Neuronal stem cell (in vitro differentiated cells): Measurements from ENCODE around the gene HOOK1.
A peak's percentile ranks its signal among the peaks of the same experiment; 100 is the strongest.

Source experiments
- DNase-seq: peaks from one replicate; pipeline ENCODE4 v3.0.0-alpha.2; 2013; ENCODE audit warnings: low spot score
- H2AFZ ChIP-seq: one replicate; pipeline ENCODE4 v1.6.1; 2013; ENCODE audit warnings: mild to moderate bottlenecking, low read length, inconsistent platforms
- H2AK5ac ChIP-seq: 2 replicates; pipeline ENCODE4 v1.6.1; 2013; ENCODE audit warnings: low read depth, mild to moderate bottlenecking, inconsistent platforms, low read length, moderate library complexity, mixed read lengths
- H2BK120ac ChIP-seq: 2 replicates; pipeline ENCODE4 v1.6.1; 2013; ENCODE audit warnings: low read depth, mild to moderate bottlenecking, inconsistent platforms, low read length, moderate library complexity, mixed read lengths
- H2BK12ac ChIP-seq: one replicate; pipeline ENCODE4 v1.6.1; 2013; ENCODE audit warnings: low read length, inconsistent platforms
- H2BK15ac ChIP-seq: 2 replicates; pipeline ENCODE4 v1.6.1; 2013; ENCODE audit warnings: mild to moderate bottlenecking, low read length, inconsistent platforms, mixed read lengths
- H2BK5ac ChIP-seq: one replicate; pipeline ENCODE4 v1.6.1; 2013; ENCODE audit warnings: inconsistent platforms, mild to moderate bottlenecking, low read length, moderate library complexity
- H3K14ac ChIP-seq: one replicate; pipeline ENCODE4 v1.6.1; 2013; ENCODE audit warnings: low read length, inconsistent platforms
- H3K18ac ChIP-seq: 2 replicates; pipeline ENCODE4 v1.6.1; 2013; ENCODE audit warnings: low read length, inconsistent platforms
- H3K23ac ChIP-seq: 2 replicates; pipeline ENCODE4 v1.6.1; 2013; ENCODE audit warnings: low read depth, mild to moderate bottlenecking, mixed read lengths, low read length, inconsistent platforms; ENCODE audit not compliant: poor library complexity
- H3K27ac ChIP-seq: replicated peaks from 3 replicates; pipeline ENCODE4 v1.5.1; 2013; ENCODE audit warnings: low read length, inconsistent platforms
- H3K27me3 ChIP-seq, 3 experiments: 2 replicates each; pipeline ENCODE4 v1.6.1; 2013; ENCODE audit warnings: low read length in 3 of 3, mild to moderate bottlenecking in 2 of 3, inconsistent platforms in 1 of 3, low read depth in 1 of 3, mixed read lengths in 1 of 3, moderate library complexity in 1 of 3; ENCODE audit not compliant: control insufficient read depth in 3 of 3, insufficient read depth in 3 of 3
- H3K36me3 ChIP-seq, 2 donors: replicated peaks in 1 of 2; 2 replicates each; pipeline ENCODE4 v1.6.1; 2013; ENCODE audit warnings: low read length in 2 of 2; ENCODE audit not compliant: control insufficient read depth in 2 of 2, insufficient read depth in 2 of 2
- H3K4ac ChIP-seq: 2 replicates; pipeline ENCODE4 v1.6.1; 2013; ENCODE audit warnings: inconsistent platforms, mild to moderate bottlenecking, low read length, moderate library complexity
- H3K4me1 ChIP-seq, 2 donors: 1 replicate in 1 of 2; 2 replicates in 1 of 2; pipeline ENCODE4 v1.6.1; 2013; ENCODE audit warnings: low read length in 2 of 2, low read depth in 1 of 2; ENCODE audit not compliant: control insufficient read depth in 2 of 2, insufficient read depth in 1 of 2
- H3K4me2 ChIP-seq: one replicate; pipeline ENCODE4 v1.6.1; 2013; ENCODE audit warnings: mild to moderate bottlenecking, low read length, inconsistent platforms; ENCODE audit not compliant: insufficient read depth, poor library complexity, severe bottlenecking
- H3K4me3 ChIP-seq, 2 donors: 2 replicates each; pipeline ENCODE4 v1.5.1; 2013; ENCODE audit warnings: low read length in 2 of 2, mild to moderate bottlenecking in 2 of 2, inconsistent platforms in 1 of 2, moderate library complexity in 1 of 2
- H3K79me1 ChIP-seq: one replicate; pipeline ENCODE4 v1.6.1; 2013; ENCODE audit warnings: low read depth, mild to moderate bottlenecking, inconsistent platforms, low read length, moderate library complexity
- H3K9ac ChIP-seq: one replicate; pipeline ENCODE4 v1.6.1; 2013; ENCODE audit warnings: mild to moderate bottlenecking, low read depth, low read length, inconsistent platforms; ENCODE audit not compliant: poor library complexity
- H3K9me3 ChIP-seq, 2 donors: replicated peaks in 1 of 2; 2 replicates each; pipeline versions ENCODE3 to v1.6.1; 2013; ENCODE audit warnings: low read length in 2 of 2, mild to moderate bottlenecking in 2 of 2, inconsistent platforms in 1 of 2, low read depth in 1 of 2, mixed read lengths in 1 of 2, moderate library complexity in 1 of 2; ENCODE audit not compliant: control insufficient read depth in 2 of 2, insufficient read depth in 1 of 2
- H4K8ac ChIP-seq: one replicate; pipeline ENCODE4 v1.6.1; 2013; ENCODE audit warnings: low read depth, mild to moderate bottlenecking, inconsistent platforms, low read length, moderate library complexity
- H4K91ac ChIP-seq: one replicate; pipeline ENCODE4 v1.6.1; 2013; ENCODE audit warnings: low read length, low read depth, mild to moderate bottlenecking, inconsistent platforms; ENCODE audit not compliant: poor library complexity
- WGBS, 2 donors: extraction: QIAGEN DNeasy Blood & Tissue Kit; methylation state at CpG; one replicate each; pipeline ENCODE4 v1.1.7; 2013; ENCODE audit warnings: missing lambda C conversion rate in 2 of 2, mixed read lengths in 1 of 2; ENCODE audit not compliant: insufficient read length in 2 of 2, insufficient replicate concordance in 1 of 2; ENCODE audit errors: extremely low coverage in 2 of 2; 5-methylcytosine and 5-hydroxymethylcytosine counted together

HOOK1 gene

DNA sequence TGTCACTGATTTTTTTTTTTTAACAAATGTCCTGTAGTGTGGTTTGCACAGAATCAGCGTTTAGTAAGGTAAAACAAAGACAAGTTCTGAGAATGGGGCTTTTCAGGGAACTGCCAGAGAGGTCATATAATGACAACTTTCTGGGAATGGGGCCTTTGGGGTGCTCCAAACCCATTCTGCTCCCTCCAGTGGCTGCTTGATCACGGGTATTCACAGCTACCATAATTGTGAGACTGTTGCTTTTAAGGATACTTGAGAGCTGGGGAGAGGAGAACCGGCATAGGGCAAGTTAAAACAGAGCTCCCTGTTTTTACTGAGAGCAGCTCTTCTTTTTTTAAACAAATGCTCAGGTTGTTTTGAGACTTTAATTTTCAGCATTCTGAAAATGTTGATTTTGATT, 63.6 kb downstream of the HOOK1 start:
- no peak for DNase-seq
- no CpG with 5 or more reads among the region's 3 CpGs for WGBS, 2 donors

DNA sequence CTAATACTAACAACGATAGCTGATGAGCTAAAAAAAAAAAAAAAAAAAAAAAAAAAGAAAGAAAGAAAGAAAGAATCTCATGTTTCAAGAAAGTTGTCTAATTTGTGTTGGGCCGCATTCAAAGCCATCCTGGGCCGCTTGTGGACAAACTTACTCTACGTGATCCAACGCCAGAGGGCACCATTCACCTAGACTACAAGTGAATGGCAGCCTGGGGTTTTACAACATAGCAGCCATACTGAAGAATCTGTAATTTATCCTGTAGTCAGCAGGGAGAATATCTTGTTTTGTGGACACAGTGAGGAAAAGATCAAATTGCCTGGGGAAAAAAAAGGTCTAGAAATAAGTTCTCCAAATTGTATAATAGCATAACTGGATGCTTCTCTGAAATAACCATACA, 64.8 kb downstream of the HOOK1 start:
- WGBS, 2 donors = no CpG with 5 or more reads among the region's 5 CpGs

More for the DNA sequence above, 63.6 kb downstream of the HOOK1 start:
- H3K9ac ChIP-seq = no peak overlapping the region
- no peak overlapping the region for H2BK120ac ChIP-seq
- no peak overlapping the region for H3K27ac ChIP-seq
- no peak overlapping the region for H2AFZ ChIP-seq
- H2BK12ac ChIP-seq = no peak overlapping the region
- no peaks in the 10 kb centered on the region for H3K79me1 ChIP-seq
- H4K91ac ChIP-seq = no peak overlapping the region
- no peak overlapping the region for H3K4me2 ChIP-seq
- no peak overlapping the region for H3K4me3 ChIP-seq
- peaks cover 0 to 1% of the 10 kb centered on the region in 2 donors for H3K9me3 ChIP-seq
- H2BK5ac ChIP-seq = no peak overlapping the region
- no peaks in the 10 kb centered on the region for H3K27me3 ChIP-seq
- H3K4me1 ChIP-seq = peaks cover 0 to 4% of the 10 kb centered on the region in 2 donors
- H2AK5ac ChIP-seq = no peak overlapping the region
- no peaks in the 10 kb centered on the region for H3K36me3 ChIP-seq
- no peak overlapping the region for H4K8ac ChIP-seq
- no peak overlapping the region for H3K14ac ChIP-seq
- no peak overlapping the region for H3K18ac ChIP-seq
- no peak overlapping the region for H3K4ac ChIP-seq
- no peak overlapping the region for H3K23ac ChIP-seq
- H2BK15ac ChIP-seq = no peak overlapping the region

DNA sequence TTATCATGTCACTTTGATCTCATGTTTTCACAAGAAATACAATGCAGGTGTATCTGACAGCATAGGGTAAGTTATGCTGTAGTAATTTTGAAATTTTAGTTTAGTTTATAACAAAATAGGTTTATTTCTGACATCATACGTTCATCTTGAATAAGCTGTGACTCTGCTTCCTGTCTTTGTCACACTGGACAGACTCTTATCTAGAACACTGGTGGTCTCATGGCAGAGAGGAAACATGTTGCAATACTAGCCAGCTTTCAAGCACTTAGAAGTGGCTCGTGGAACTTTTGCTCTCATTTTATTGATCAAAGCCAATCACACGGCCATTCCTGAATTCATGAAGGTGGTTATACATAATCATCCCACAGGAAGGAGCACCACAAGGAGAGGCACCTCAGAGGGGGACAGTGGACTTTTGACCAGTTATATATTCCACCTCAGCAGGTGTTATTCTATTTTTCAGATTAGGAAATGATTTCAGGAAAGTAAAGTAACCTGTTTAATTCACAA, 65.3 kb downstream of the HOOK1 start:
- Histone ChIP-seq H3K4me3 (no peak overlapping the region), H3K4me2 (no peak overlapping the region), H3K14ac (no peak overlapping the region), H3K9ac (no peak overlapping the region), H3K27me3 (peaks cover 0 to 3% (median 0%) of the 10 kb centered on the region in 3 experiments), H3K4me1 (peaks cover 0 to 4% of the 10 kb centered on the region in 2 donors), H2AK5ac (no peak overlapping the region), H2BK5ac (no peak overlapping the region), H3K4ac (no peak overlapping the region), H3K9me3 (peaks cover 0 to 1% of the 10 kb centered on the region in 2 donors), H3K18ac (no peak overlapping the region), H4K8ac (no peak overlapping the region), H2AFZ (no peak overlapping the region), H4K91ac (no peak overlapping the region), H2BK12ac (no peak overlapping the region), H3K36me3 (no peaks in the 10 kb centered on the region), H3K27ac (no peak overlapping the region), H2BK120ac (no peak overlapping the region), H2BK15ac (no peak overlapping the region), H3K23ac (no peak overlapping the region), H3K79me1 (no peaks in the 10 kb centered on the region)
- WGBS, 2 donors = no CpG with 5 or more reads among the region's 3 CpGs
- DNase-seq = no peak

More for the DNA sequence above, 64.8 kb downstream of the HOOK1 start:
- H3K23ac ChIP-seq = no peak overlapping the region
- no peak overlapping the region for H2BK15ac ChIP-seq
- H3K4me3 ChIP-seq = no peak overlapping the region
- H2AFZ ChIP-seq = no peak overlapping the region
- no peak overlapping the region for H3K4me2 ChIP-seq
- H3K27me3 ChIP-seq = peaks cover 0 to 3% (median 0%) of the 10 kb centered on the region in 3 experiments
- no peak overlapping the region for H2AK5ac ChIP-seq
- no peak overlapping the region for H3K14ac ChIP-seq
- peak; percentile 54 for DNase-seq
- H4K91ac ChIP-seq = no peak overlapping the region
- H3K4ac ChIP-seq = no peak overlapping the region
- H3K9me3 ChIP-seq = peaks cover 0 to 1% of the 10 kb centered on the region in 2 donors
- no peak overlapping the region for H2BK5ac ChIP-seq
- no peak overlapping the region for H4K8ac ChIP-seq
- no peak overlapping the region for H2BK120ac ChIP-seq
- H3K18ac ChIP-seq = no peak overlapping the region
- no peak overlapping the region for H2BK12ac ChIP-seq
- H3K36me3 ChIP-seq = no peaks in the 10 kb centered on the region
- H3K9ac ChIP-seq = no peak overlapping the region
- H3K4me1 ChIP-seq = peaks cover 0 to 4% of the 10 kb centered on the region in 2 donors
- no peaks in the 10 kb centered on the region for H3K79me1 ChIP-seq
- H3K27ac ChIP-seq = no peak overlapping the region

DNA sequence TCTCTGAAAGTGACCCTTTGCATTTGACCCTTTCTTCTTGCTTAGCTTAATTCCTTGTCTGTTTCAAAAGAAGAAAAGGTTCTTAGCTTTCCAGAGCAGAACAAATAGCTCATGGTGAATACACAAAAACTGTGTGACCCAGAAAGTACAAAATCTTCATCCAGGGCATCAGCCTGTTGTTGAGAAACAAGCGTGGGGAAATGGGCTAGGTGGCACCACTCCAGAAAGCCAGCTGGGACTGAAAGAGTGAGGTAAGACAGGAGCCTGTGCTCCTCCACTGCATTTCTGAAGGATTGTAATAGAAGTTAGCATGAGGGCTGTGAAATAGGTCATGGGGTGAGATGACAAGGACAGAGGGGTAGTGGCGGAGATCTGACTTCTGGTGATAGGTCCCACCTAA, 66.0 kb downstream of the HOOK1 start:
- H3K27me3 ChIP-seq = peaks cover 0 to 3% (median 0%) of the 10 kb centered on the region in 3 experiments
- no peak overlapping the region for H2BK12ac ChIP-seq
- no peak for DNase-seq
- no peak overlapping the region for H3K9ac ChIP-seq
- no peak overlapping the region for H3K4me2 ChIP-seq
- no peak overlapping the region for H4K8ac ChIP-seq
- H3K9me3 ChIP-seq = peaks cover 0 to 1% of the 10 kb centered on the region in 2 donors
- H3K36me3 ChIP-seq = no peaks in the 10 kb centered on the region
- H3K14ac ChIP-seq = no peak overlapping the region
- no peak overlapping the region for H2BK15ac ChIP-seq
- no peak overlapping the region for H3K4ac ChIP-seq
- no peak overlapping the region for H3K18ac ChIP-seq
- H3K27ac ChIP-seq = no peak overlapping the region
- WGBS, 2 donors = no CpG with 5 or more reads among the region's 2 CpGs
- no peak overlapping the region for H4K91ac ChIP-seq
- H2BK120ac ChIP-seq = no peak overlapping the region
- no peak overlapping the region for H2AK5ac ChIP-seq
- peaks cover 0 to 4% of the 10 kb centered on the region in 2 donors for H3K4me1 ChIP-seq
- H2BK5ac ChIP-seq = no peak overlapping the region
- no peak overlapping the region for H3K23ac ChIP-seq
- no peaks in the 10 kb centered on the region for H3K79me1 ChIP-seq
- no peak overlapping the region for H2AFZ ChIP-seq
- H3K4me3 ChIP-seq = no peak overlapping the region
